Skin of body (tissue), 2 donors: ENCODE measurements around the gene SLC39A12. TPM values are rescaled to one million over a fixed set of nuclear protein-coding genes. Genes with fewer than 3 reads are reported as not detected.

Experiments used
- DNase-seq: peaks from one replicate; lab custom pipeline; 2025; lab: John Stamatoyannopoulos, UW
- total RNA-seq: library from RNA; depleted of rRNA; stranded (reverse); fragments of >200 nt; gene quantifications from one replicate; pipeline ENCODE4 v1.2.3, GENCODE V29; 2014

Gene SLC39A12
- total RNA-seq, 1 donor from 2014 or later: 0.10 TPM

DNA sequence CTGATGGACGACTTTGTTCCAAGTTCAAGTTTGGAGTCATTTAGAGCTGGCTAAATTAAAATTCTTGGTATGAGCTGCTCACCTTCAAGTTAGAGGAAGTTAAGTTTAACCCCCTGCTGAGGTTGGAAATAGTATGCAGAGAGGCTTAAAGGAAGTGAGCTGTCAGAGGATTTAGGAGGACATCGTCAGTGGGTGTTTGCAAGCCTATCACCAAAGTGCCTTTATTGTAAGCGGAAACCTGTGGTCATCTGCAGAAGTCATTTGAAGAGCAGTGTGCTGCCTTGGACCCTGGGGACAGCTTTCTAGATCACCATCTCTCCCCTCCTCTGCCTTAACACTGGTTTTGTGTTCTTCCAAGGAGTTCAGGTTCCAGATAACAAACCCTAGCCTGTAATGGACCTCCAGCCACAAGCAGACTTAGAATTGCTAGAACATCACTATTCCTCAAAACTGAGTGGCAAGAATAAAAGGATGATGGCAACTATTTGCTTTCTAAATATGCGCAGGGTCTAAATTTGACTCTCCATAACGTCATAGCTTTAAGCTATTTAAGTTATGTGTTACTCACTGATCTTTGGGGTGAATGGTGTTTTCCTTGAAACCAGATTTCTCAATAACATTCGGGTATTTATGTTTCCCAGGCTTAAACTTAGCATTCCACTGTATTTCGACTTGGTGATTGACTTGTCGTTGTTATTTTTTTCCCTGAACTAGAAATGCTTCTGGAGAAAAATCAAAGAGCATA lies 93.4 kb downstream of the SLC39A12 start:
- no peak for DNase-seq

GRCh38 chr10:18056583-18056982 lies 104.9 kb downstream of the SLC39A12 start:
- no peak for DNase-seq

DNA sequence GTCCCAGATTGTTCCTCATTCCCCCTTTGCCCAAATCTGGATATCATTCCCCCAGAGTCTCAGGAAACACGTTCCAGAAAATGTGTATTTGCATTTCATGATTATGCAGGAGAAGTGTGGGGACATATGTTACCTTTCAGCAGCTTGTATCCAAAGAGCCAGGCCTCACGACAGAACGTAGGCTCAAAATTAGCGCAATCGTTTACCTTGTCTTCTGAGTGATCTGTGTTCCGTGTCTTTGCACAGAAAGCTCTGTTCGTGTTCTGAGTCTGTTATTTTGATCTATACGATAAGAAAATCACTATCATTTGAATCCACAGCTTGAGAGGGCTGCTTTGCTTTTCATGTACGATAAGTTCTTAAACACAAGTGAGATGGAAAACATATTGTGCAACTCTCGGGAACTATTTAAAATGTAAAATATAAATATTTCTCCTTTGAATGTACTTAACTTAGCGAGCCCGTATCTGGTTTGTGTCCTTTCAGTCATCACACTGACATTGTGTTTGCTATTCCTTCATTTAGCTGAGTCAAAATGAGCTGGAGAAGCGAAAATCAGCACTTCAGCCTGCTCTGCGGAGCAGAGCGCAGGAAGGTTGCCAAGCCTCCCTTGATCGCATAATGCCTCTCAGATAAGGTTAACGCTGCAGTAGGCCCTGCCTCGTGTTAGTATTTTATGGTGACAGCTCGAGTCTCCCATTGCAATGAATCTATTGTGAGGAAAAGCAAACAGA lies 108.3 kb downstream of the SLC39A12 start:
- no peak for DNase-seq

DNA sequence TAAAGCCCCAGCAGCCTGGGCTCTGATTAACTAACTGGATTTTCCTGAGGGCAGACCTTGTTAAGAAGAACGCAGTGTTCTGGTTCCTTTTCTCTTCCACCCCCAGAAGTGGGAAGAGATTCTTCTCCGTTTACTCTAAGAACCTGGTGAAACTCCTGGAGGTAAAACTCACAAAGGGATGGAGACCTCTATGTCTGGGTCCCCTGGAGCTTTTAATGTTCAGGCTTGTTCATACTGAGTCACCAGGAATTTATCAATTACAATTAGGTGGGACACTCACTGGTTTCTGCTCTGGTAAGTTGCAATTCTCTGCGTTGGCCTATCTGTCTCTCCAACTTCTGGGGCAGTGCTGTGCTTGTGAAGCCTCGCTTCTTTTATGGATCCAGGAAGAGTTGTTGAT lies 115.2 kb downstream of the SLC39A12 start:
- no peak for DNase-seq

- DNase-seq: no peak
Observed at GRCh38 chr10:18068401-18068800, 116.7 kb downstream of the SLC39A12 start.

GRCh38 chr10:18071591-18071990 lies 119.9 kb downstream of the SLC39A12 start:
- DNase-seq: no peak

DNA sequence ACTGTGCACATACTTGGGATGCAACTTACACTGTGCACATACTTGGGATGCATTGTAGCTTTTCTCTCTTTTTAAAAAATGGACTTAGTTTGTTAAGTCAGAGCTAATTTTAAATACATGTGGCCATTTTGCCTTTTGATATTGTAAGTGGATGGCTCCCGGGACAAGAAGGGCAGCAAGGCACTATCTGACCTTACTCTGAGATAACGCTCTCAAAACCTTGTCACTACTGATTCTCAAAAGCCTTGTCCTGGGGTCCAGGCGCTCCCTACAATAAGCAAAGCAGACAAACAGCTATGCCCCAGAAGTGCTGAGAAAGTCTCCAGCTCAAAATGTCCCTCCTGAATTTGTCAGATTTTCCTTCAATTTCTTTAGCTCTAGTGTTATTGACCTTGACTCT lies 121.6 kb downstream of the SLC39A12 start:
- DNase-seq: no peak

- no peak for DNase-seq
Observed at GRCh38 chr10:18075881-18076280, 124.2 kb downstream of the SLC39A12 start.

DNA sequence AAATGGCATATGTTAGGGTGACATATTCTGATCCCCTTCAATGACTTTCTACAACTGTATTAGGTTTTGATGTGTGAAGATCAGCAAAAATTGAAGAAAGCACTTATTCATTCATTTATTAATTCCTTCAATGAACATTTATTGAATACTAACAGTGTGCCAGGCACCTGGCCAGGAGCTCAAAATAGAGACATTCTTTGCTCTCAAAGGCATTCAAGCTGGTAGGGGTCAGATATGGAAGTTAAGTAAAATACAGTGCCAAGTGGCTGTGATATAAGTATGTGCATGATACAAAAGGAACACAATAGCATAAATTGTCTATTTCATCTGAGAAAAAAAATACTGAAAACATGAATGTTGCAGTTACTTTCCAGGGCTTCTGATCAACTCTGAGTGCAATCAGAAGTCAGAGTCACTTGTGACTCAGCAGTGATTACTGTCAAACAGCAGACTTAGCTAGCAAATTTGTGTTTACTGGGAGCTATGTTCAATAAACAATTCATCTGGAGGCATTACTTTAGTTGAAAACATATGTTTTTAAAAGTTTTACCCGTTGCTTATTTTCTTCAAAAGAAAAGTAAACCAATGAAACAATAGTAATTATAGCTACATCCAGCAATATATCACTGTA lies 128.1 kb downstream of the SLC39A12 start:
- no peak for DNase-seq

GRCh38 chr10:18082381-18082780 lies 130.7 kb downstream of the SLC39A12 start:
- DNase-seq: no peak

- no peak for DNase-seq
Observed at GRCh38 chr10:18085855-18086254, 134.1 kb downstream of the SLC39A12 start.

DNA sequence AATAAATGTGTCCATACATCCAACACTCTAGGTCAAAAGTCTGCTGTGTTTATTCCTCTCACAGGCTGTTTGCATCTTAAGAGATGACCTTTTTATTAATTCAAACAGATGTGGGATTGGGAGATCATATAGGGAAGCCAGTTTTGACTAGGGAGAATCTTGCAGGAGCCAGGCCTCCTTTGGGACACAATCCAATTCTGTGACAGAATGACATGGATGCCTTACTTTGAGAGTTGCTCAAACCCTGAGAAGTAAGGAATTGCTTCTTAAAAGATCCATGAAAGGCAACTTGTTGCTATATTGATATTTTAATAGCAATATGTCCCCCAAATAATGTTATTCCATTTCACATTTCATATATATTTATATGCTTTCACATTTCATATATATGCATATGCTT lies 135.0 kb downstream of the SLC39A12 start:
- no peak for DNase-seq

DNA sequence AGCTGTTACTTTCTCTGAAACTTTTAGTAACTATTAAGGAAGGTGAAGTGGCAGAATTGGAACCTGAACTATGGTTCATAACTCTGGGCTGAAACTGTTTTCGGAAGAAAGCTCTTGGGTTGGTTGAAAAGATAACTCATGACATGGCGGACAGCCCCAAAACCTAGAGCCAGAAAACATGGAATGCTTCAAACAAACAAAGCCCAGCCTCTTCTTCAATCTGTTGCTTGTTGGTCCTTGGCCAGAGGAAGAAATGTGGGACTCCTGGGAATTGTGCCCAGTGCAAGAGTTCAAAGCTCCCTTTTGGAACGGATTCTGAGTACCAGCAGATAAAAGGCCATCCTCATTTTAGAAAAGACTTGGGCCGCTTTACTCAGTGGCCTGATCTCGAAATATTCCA lies 135.6 kb downstream of the SLC39A12 start:
- DNase-seq: no peak

Other genes starting within 250 kb of the SLC39A12 start
- 0.69 TPM for gene TMEM236, start 199.7 kb upstream of the SLC39A12 start, total RNA-seq
- 35.5 TPM for gene MRC1, start 142.6 kb upstream of the SLC39A12 start, total RNA-seq
- 2.6 TPM for gene CACNB2, start 188.5 kb downstream of the SLC39A12 start, total RNA-seq